ENCODE results near the gene NACAD.

Gene NACAD

GRCh38 chr7:45088821-45089340, at the start of gene NACAD:
TSS of gene NACAD (minus strand) at chr7:45088969. CDS start at chr7:45088894, 75 bp downstream.
- DNase-seq (ENCODE audit: low read depth in 2 of 2): no peak

GRCh38 chr7:45136106-45137060, 47.6 kb upstream of the NACAD start:
- DNase-seq (ENCODE audit: low read depth in 2 of 2): peak in 1 of 2 donors; percentile 23

GRCh38 chr7:45133877-45134276, 45.1 kb upstream of the NACAD start:
- DNase-seq (ENCODE audit: low read depth in 2 of 2): no peak

- DNase-seq (ENCODE audit: low read depth in 2 of 2): no peak
Observed at GRCh38 chr7:45133352-45133751, 44.6 kb upstream of the NACAD start.

GRCh38 chr7:45132708-45133320, 44.0 kb upstream of the NACAD start:
- DNase-seq (ENCODE audit: low read depth in 2 of 2): no peak

- no peak for DNase-seq (ENCODE audit: low read depth in 2 of 2)
Observed at GRCh38 chr7:45131891-45132290, 43.1 kb upstream of the NACAD start.

- DNase-seq (ENCODE audit: low read depth in 2 of 2): no peak
Observed at GRCh38 chr7:45130910-45131309, 42.1 kb upstream of the NACAD start.

- no peak for DNase-seq (ENCODE audit: low read depth in 2 of 2)
Observed at GRCh38 chr7:45129906-45130305, 41.1 kb upstream of the NACAD start.

- DNase-seq (ENCODE audit: low read depth in 2 of 2): no peak
Observed at GRCh38 chr7:45129181-45129800, 40.5 kb upstream of the NACAD start.

GRCh38 chr7:45126920-45127319, 38.2 kb upstream of the NACAD start:
- no peak for DNase-seq (ENCODE audit: low read depth in 2 of 2)

GRCh38 chr7:45126201-45126600, 37.4 kb upstream of the NACAD start:
- DNase-seq (ENCODE audit: low read depth in 2 of 2): no peak

GRCh38 chr7:45125193-45125904, 36.6 kb upstream of the NACAD start:
- DNase-seq (ENCODE audit: low read depth in 2 of 2): no peak

- DNase-seq (ENCODE audit: low read depth in 2 of 2): no peak
Observed at GRCh38 chr7:45123913-45124710, 35.3 kb upstream of the NACAD start.

- no peak for DNase-seq (ENCODE audit: low read depth in 2 of 2)
Observed at GRCh38 chr7:45122975-45123860, 34.4 kb upstream of the NACAD start.

GRCh38 chr7:45119550-45119949, 30.8 kb upstream of the NACAD start:
- no peak for DNase-seq (ENCODE audit: low read depth in 2 of 2)

- DNase-seq (ENCODE audit: low read depth in 2 of 2): no peak
Observed at GRCh38 chr7:45118889-45119331, 30.1 kb upstream of the NACAD start.

- DNase-seq (ENCODE audit: low read depth in 2 of 2): no peak
Observed at GRCh38 chr7:45118292-45118691, 29.5 kb upstream of the NACAD start.

- DNase-seq (ENCODE audit: low read depth in 2 of 2): no peak
Observed at GRCh38 chr7:45117582-45117981, 28.8 kb upstream of the NACAD start.

- no peak for DNase-seq (ENCODE audit: low read depth in 2 of 2)
Observed at GRCh38 chr7:45116048-45116447, 27.3 kb upstream of the NACAD start.

- no peak for DNase-seq (ENCODE audit: low read depth in 2 of 2)
Observed at GRCh38 chr7:45114926-45115325, 26.2 kb upstream of the NACAD start.

Measured in stimulated activated CD8-positive, alpha-beta memory T cell treated with anti-CD3 and anti-CD28 coated beads, Interleukin-2, amount 100 ng/mL, for 48 hours (primary cell).